ENCODE data around the gene EVPLL. TPM values are rescaled to one million over a fixed set of nuclear protein-coding genes. Genes with fewer than 3 reads are reported as not detected.

Gene EVPLL
- total and polyA plus RNA-seq, 2 donors from 2014 or later: 0.82 to 1.2 TPM

GRCh38 chr17:18361837-18362697 is 15.5 kb upstream of the EVPLL start:
- no peak for DNase-seq
- H3K4me3 ChIP-seq (ENCODE audit: low read length in 3 of 3): peak overlapping the region; percentile 34 to 95 (median 76)
- H3K27me3 ChIP-seq (ENCODE audit: control insufficient read depth, insufficient read depth, low read length): no peaks in the 10 kb centered on the region
- H3K9me3 ChIP-seq (ENCODE audit: control insufficient read depth in 2 of 3, insufficient read depth in 1 of 3, low read length in 3 of 3): no peaks in the 10 kb centered on the region
- no peak for TF ChIP-seq CTCF (IDR thresholded peaks at IDR 0.05; ENCODE audit: borderline replicate concordance, extremely low read depth, insufficient read depth)
- H3K27ac ChIP-seq (ENCODE audit: low read depth in 2 of 2, low read length in 2 of 2): peak overlapping the region; percentile 69 to 94
- no peaks in the 10 kb centered on the region for H3K4me1 ChIP-seq (ENCODE audit: control insufficient read depth in 2 of 3, insufficient read depth in 2 of 3, low read depth in 1 of 3, low read length in 3 of 3)
- FAIRE-seq: no peak
- no peaks in the 10 kb centered on the region for H3K36me3 ChIP-seq (ENCODE audit: control insufficient read depth in 2 of 3, insufficient read depth in 3 of 3, low read length in 3 of 3)
- peak overlapping the region in 1 of 3 donors; percentile 70 for H3K9ac ChIP-seq (ENCODE audit: low read length in 3 of 3)
- intact Hi-C loops (cut with DNase I): no loop called here

GRCh38 chr17:18362698-18363100 is 14.9 kb upstream of the EVPLL start:
- FAIRE-seq: no peak
- TF ChIP-seq CTCF (IDR thresholded peaks at IDR 0.05; ENCODE audit: borderline replicate concordance, extremely low read depth, insufficient read depth): no peak

GRCh38 chr17:18363101-18364049 is 14.2 kb upstream of the EVPLL start, which contains the start of gene SHMT1:
SHMT1 (minus strand) TSS chr17:18363550; CDS start chr17:18355981, 7,569 bp downstream.
- peak; percentile 62 for FAIRE-seq

More at GRCh38 chr17:18362698-18363100, 14.9 kb upstream of the EVPLL start:
- Histone ChIP-seq H3K27me3 (ENCODE audit: control insufficient read depth, insufficient read depth, low read length) (no peaks in the 10 kb centered on the region), H3K9me3 (ENCODE audit: control insufficient read depth in 2 of 3, insufficient read depth in 1 of 3, low read length in 3 of 3) (no peaks in the 10 kb centered on the region), H3K27ac (ENCODE audit: low read depth in 2 of 2, low read length in 2 of 2) (peak overlapping the region; percentile 91 to 94), H3K36me3 (ENCODE audit: control insufficient read depth in 2 of 3, insufficient read depth in 3 of 3, low read length in 3 of 3) (no peaks in the 10 kb centered on the region), H3K4me3 (ENCODE audit: low read length in 3 of 3) (peak overlapping the region; percentile 34 to 95 (median 76)), H3K4me1 (ENCODE audit: control insufficient read depth in 2 of 3, insufficient read depth in 2 of 3, low read depth in 1 of 3, low read length in 3 of 3) (no peaks in the 10 kb centered on the region), H3K9ac (ENCODE audit: low read length in 3 of 3) (peak overlapping the region; percentile 0 to 85 (median 70))
- peak; percentile 61 to 94 (median 80) for DNase-seq
- intact Hi-C loops (cut with DNase I): no loop called here

More at GRCh38 chr17:18363101-18364049, 14.2 kb upstream of the EVPLL start, which contains the start of gene SHMT1:
- intact Hi-C loops (cut with DNase I): no loop called here
- peak within 1 kb of the TSS; percentile 34 to 95 (median 76) for H3K4me3 ChIP-seq (ENCODE audit: low read length in 3 of 3)
- no peak for TF ChIP-seq CTCF (IDR thresholded peaks at IDR 0.05; ENCODE audit: borderline replicate concordance, extremely low read depth, insufficient read depth)
- peak within 1 kb of the TSS; percentile 91 to 94 for H3K27ac ChIP-seq (ENCODE audit: low read depth in 2 of 2, low read length in 2 of 2)
- no peaks in the 10 kb centered on the region for H3K9me3 ChIP-seq (ENCODE audit: control insufficient read depth in 2 of 3, insufficient read depth in 1 of 3, low read length in 3 of 3)
- H3K9ac ChIP-seq (ENCODE audit: low read length in 3 of 3): peak within 1 kb of the TSS; percentile 27 to 85 (median 70)
- no peaks in the 10 kb centered on the region for H3K27me3 ChIP-seq (ENCODE audit: control insufficient read depth, insufficient read depth, low read length)
- H3K4me1 ChIP-seq (ENCODE audit: control insufficient read depth in 2 of 3, insufficient read depth in 2 of 3, low read depth in 1 of 3, low read length in 3 of 3): no peaks in the 10 kb centered on the region
- peak; percentile 93 to 98 (median 96) for DNase-seq
- H3K36me3 ChIP-seq (ENCODE audit: control insufficient read depth in 2 of 3, insufficient read depth in 3 of 3, low read length in 3 of 3): no peaks in the 10 kb centered on the region
